ENCODE data around the gene BSCL2.

- TF ChIP-seq ZUFSP (CRISPR knock-in tag; IDR thresholded peaks at IDR 0.05; ENCODE audit: borderline replicate concordance) = no peak
- no peak for TF ChIP-seq PHB2 (IDR thresholded peaks at IDR 0.05; ENCODE audit: partially characterized antibody)
- no peak for TF ChIP-seq HNRNPH1 (optimal IDR thresholded peaks at IDR 0.05; ENCODE audit: low read depth, low read length)
- no peak for TF ChIP-seq ZNF292 (CRISPR knock-in tag; IDR thresholded peaks at IDR 0.05; ENCODE audit: borderline replicate concordance, low read depth)
- no peak for TF ChIP-seq CHD4 (IDR thresholded peaks at IDR 0.05; ENCODE audit: borderline replicate concordance, low read length)
- TF ChIP-seq RAD51 (IDR thresholded peaks at IDR 0.05; ENCODE audit: borderline replicate concordance) = no peak
- no peak for TF ChIP-seq CTCF (CRISPR knock-in tag; IDR thresholded peaks at IDR 0.05)
- no peak for TF ChIP-seq ZNF280D (CRISPR knock-in tag; IDR thresholded peaks at IDR 0.05)
- no peak for TF ChIP-seq HOXA9 (CRISPR knock-in tag; IDR thresholded peaks at IDR 0.05; ENCODE audit: borderline replicate concordance)
- TF ChIP-seq POLR2A (IDR thresholded peaks at IDR 0.05; ENCODE audit: insufficient read depth in 1 of 2, low read depth in 2 of 2, low read length in 2 of 2) = no peak
- no peak for TF ChIP-seq SMARCC2 (IDR thresholded peaks at IDR 0.05)
These were observed 375 bp downstream of the BSCL2 start for GRCh38 chr11:62706850-62707247.

Data from HepG2 (cell line).